Parathyroid adenoma (tissue), 2 donors: ENCODE data around the gene RPS6KC1.

Source experiments
- H2AFZ ChIP-seq: fragments of 300-600 bp; sonication (generic); one replicate; pipeline ENCODE4 v1.7.0; 2017; ENCODE audit warnings: antibody characterized with exemption, mild to moderate bottlenecking
- H3K27ac ChIP-seq: fragments of 300-600 bp; sonication (generic); one replicate; pipeline ENCODE4 v1.7.0; 2017
- H3K27me3 ChIP-seq: fragments of 300-600 bp; sonication (generic); one replicate; pipeline ENCODE4 v1.7.0; 2017; ENCODE audit warnings: low read length; ENCODE audit not compliant: control insufficient read depth, insufficient read depth
- H3K36me3 ChIP-seq: fragments of 300-600 bp; sonication (generic); one replicate; pipeline ENCODE4 v1.7.0; 2017; ENCODE audit warnings: low read length; ENCODE audit not compliant: control insufficient read depth, insufficient read depth
- H3K4me1 ChIP-seq: fragments of 300-600 bp; sonication (generic); one replicate; pipeline ENCODE4 v1.7.0; 2017; ENCODE audit warnings: control low read depth
- H3K4me2 ChIP-seq: fragments of 300-600 bp; sonication (generic); one replicate; pipeline ENCODE4 v1.7.0; 2017; ENCODE audit warnings: low read length
- H3K4me3 ChIP-seq: fragments of 300-600 bp; sonication (generic); one replicate; pipeline ENCODE4 v1.7.0; 2017; ENCODE audit warnings: low read depth, low read length
- H3K79me2 ChIP-seq: fragments of 300-600 bp; sonication (generic); one replicate; pipeline ENCODE4 v1.7.0; 2017; ENCODE audit warnings: control low read depth
- H3K9ac ChIP-seq: fragments of 300-600 bp; sonication (generic); one replicate; pipeline ENCODE4 v1.7.0; 2017; ENCODE audit warnings: mild to moderate bottlenecking
- H3K9me3 ChIP-seq: fragments of 300-600 bp; sonication (generic); one replicate; pipeline ENCODE4 v1.7.0; 2017; ENCODE audit warnings: low read length; ENCODE audit not compliant: control insufficient read depth
- TF ChIP-seq, protein P1 (sequence below): fragments of 300-600 bp; sonication (generic); IDR thresholded peaks from one replicate; pipeline ENCODE4 v1.7.0; 2017; ENCODE audit warnings: antibody characterized with exemption, mild to moderate bottlenecking
- donor health status: primary hyperparathyroidism.

The RPS6KC1 gene

DNA sequence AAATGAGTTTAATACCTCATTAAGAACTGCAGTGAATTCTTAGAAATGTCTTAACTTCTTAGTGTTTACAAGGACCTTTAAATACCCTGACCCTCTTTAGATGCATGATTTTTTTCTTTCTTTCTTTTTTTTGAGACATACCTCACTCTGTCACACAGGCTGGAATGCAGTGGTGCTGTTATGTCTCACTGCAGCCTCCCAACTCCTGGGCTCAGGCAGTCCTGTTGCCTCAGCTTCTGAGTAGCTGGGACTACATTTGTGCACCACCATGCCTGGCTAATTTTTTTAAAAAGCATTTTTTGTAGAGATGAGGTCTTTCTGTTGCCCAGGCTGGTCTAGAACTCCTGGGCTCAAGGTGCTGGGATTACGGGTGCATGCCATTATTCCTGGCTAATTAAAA, 191.8 kb downstream of the RPS6KC1 start:
- Histone ChIP-seq H3K79me2 (no peaks in the 10 kb centered on the region), H2AFZ (no peak overlapping the region), H3K4me3 (no peak overlapping the region), H3K9ac (no peak overlapping the region), H3K9me3 (no peaks in the 10 kb centered on the region), H3K4me1 (no peaks in the 10 kb centered on the region), H3K36me3 (no peaks in the 10 kb centered on the region), H3K27me3 (no peaks in the 10 kb centered on the region), H3K4me2 (no peak overlapping the region), H3K27ac (no peak overlapping the region)
- TF ChIP-seq, protein P1, sequence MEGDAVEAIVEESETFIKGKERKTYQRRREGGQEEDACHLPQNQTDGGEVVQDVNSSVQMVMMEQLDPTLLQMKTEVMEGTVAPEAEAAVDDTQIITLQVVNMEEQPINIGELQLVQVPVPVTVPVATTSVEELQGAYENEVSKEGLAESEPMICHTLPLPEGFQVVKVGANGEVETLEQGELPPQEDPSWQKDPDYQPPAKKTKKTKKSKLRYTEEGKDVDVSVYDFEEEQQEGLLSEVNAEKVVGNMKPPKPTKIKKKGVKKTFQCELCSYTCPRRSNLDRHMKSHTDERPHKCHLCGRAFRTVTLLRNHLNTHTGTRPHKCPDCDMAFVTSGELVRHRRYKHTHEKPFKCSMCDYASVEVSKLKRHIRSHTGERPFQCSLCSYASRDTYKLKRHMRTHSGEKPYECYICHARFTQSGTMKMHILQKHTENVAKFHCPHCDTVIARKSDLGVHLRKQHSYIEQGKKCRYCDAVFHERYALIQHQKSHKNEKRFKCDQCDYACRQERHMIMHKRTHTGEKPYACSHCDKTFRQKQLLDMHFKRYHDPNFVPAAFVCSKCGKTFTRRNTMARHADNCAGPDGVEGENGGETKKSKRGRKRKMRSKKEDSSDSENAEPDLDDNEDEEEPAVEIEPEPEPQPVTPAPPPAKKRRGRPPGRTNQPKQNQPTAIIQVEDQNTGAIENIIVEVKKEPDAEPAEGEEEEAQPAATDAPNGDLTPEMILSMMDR, result no peak

GRCh38 chr1:213244664-213245091, 193.6 kb downstream of the RPS6KC1 start:
- Histone ChIP-seq H3K4me3 (no peak overlapping the region), H3K9ac (no peak overlapping the region), H3K9me3 (no peaks in the 10 kb centered on the region), H3K36me3 (no peaks in the 10 kb centered on the region), H3K4me1 (no peaks in the 10 kb centered on the region), H3K79me2 (no peaks in the 10 kb centered on the region), H3K27ac (no peak overlapping the region), H2AFZ (no peak overlapping the region), H3K4me2 (no peak overlapping the region), H3K27me3 (no peaks in the 10 kb centered on the region)
- TF ChIP-seq, protein P1, result peak; percentile 61

- Histone ChIP-seq H2AFZ (no peak overlapping the region), H3K4me2 (no peak overlapping the region), H3K4me1 (no peaks in the 10 kb centered on the region), H3K36me3 (no peaks in the 10 kb centered on the region), H3K9ac (no peak overlapping the region), H3K27ac (no peak overlapping the region), H3K79me2 (no peaks in the 10 kb centered on the region), H3K27me3 (no peaks in the 10 kb centered on the region), H3K9me3 (no peaks in the 10 kb centered on the region), H3K4me3 (no peak overlapping the region)
- TF ChIP-seq, protein P1, result no peak
Measured at GRCh38 chr1:213245260-213245910, 194.3 kb downstream of the RPS6KC1 start.

- no peaks in the 10 kb centered on the region for H3K79me2 ChIP-seq
- H3K4me1 ChIP-seq, result no peaks in the 10 kb centered on the region
- TF ChIP-seq, protein P1, result no peak
- no peak overlapping the region for H3K4me2 ChIP-seq
- no peaks in the 10 kb centered on the region for H3K36me3 ChIP-seq
- no peaks in the 10 kb centered on the region for H3K27me3 ChIP-seq
- H3K4me3 ChIP-seq, result no peak overlapping the region
- H2AFZ ChIP-seq, result no peak overlapping the region
- H3K9ac ChIP-seq, result no peak overlapping the region
- H3K27ac ChIP-seq, result no peak overlapping the region
- no peaks in the 10 kb centered on the region for H3K9me3 ChIP-seq
Measured at GRCh38 chr1:213247038-213247437, 196.0 kb downstream of the RPS6KC1 start.

- H3K4me3 ChIP-seq, result no peak overlapping the region
- no peaks in the 10 kb centered on the region for H3K4me1 ChIP-seq
- H3K27ac ChIP-seq, result no peak overlapping the region
- H3K27me3 ChIP-seq, result no peaks in the 10 kb centered on the region
- H3K9me3 ChIP-seq, result no peaks in the 10 kb centered on the region
- no peaks in the 10 kb centered on the region for H3K79me2 ChIP-seq
- TF ChIP-seq, protein P1, result no peak
- H2AFZ ChIP-seq, result no peak overlapping the region
- H3K9ac ChIP-seq, result no peak overlapping the region
- H3K4me2 ChIP-seq, result no peak overlapping the region
- H3K36me3 ChIP-seq, result no peaks in the 10 kb centered on the region
Measured at GRCh38 chr1:213249395-213249794, 198.4 kb downstream of the RPS6KC1 start.
